ENCODE measurements around the gene TRIM44.

DNA sequence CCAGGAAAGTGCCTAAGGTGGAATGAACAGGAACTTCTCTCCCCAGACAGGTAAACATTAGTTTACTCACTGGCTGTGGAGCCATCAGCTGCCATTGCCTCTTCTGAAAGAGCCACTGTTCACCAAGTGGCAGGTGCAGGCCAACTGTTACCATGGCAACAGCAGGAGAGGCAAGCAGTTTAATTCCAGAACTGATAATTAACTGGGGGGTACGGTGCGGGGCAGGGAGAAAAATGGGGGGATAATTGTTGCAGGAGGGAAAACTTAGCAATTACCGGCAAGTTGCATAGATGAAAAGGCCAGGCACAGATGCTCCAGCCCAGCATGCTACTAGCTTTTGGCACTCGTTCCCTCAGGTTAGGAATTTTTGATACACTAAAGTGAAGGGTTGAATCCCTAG, 85.1 kb downstream of the TRIM44 start:
- no peak for TF ChIP-seq POLR2A (IDR thresholded peaks at IDR 0.05)
- TF ChIP-seq, protein P1, sequence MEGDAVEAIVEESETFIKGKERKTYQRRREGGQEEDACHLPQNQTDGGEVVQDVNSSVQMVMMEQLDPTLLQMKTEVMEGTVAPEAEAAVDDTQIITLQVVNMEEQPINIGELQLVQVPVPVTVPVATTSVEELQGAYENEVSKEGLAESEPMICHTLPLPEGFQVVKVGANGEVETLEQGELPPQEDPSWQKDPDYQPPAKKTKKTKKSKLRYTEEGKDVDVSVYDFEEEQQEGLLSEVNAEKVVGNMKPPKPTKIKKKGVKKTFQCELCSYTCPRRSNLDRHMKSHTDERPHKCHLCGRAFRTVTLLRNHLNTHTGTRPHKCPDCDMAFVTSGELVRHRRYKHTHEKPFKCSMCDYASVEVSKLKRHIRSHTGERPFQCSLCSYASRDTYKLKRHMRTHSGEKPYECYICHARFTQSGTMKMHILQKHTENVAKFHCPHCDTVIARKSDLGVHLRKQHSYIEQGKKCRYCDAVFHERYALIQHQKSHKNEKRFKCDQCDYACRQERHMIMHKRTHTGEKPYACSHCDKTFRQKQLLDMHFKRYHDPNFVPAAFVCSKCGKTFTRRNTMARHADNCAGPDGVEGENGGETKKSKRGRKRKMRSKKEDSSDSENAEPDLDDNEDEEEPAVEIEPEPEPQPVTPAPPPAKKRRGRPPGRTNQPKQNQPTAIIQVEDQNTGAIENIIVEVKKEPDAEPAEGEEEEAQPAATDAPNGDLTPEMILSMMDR (IDR thresholded peaks at IDR 0.05): no peak

Data from esophagus squamous epithelium (tissue), 4 donors.